ENCODE data around the gene ABCG1. TPM values are rescaled to one million over a fixed set of nuclear protein-coding genes. Genes with fewer than 3 reads are reported as not detected.

The ABCG1 gene
- polyA plus RNA-seq, 1 donor from 2014 or later: 14.2 TPM

DNA sequence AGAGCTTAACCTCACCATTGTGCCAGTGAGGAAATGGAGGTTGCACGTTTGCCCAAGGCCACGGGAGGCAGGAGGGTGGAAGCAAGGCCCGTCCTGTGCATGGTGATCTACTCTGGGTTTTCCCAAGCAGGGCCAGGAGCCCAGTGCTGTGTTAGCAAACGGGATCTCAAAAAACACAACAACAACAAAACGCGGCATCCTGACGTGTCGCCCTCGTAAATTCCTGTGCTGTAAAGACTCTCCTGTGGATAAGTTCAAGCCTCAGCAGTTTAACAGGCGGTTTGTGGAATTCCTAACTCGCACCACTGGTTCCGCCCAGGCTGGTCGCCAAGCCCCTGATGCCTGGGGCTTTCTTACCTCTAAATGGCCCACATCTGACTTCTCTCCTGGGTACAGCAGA lies 57.1 kb downstream of the ABCG1 start:
- no peaks in the 10 kb centered on the region for H3K9me3 ChIP-seq (ENCODE audit: low read length)
- no peak for TF ChIP-seq RAD21 (conservative IDR thresholded peaks at IDR 0.05)
- TF ChIP-seq MXI1 (conservative IDR thresholded peaks at IDR 0.05; ENCODE audit: poor library complexity, severe bottlenecking): no peak
- no peak for TF ChIP-seq EZH2 (IDR thresholded peaks at IDR 0.05; ENCODE audit: borderline replicate concordance, insufficient read depth, low read length, poor library complexity, severe bottlenecking)
- TF ChIP-seq TAF1 (IDR thresholded peaks at IDR 0.05; ENCODE audit: low read depth): no peak
- no peaks in the 10 kb centered on the region for H3K27me3 ChIP-seq (ENCODE audit: insufficient read depth, low read depth, low read length)

DNA sequence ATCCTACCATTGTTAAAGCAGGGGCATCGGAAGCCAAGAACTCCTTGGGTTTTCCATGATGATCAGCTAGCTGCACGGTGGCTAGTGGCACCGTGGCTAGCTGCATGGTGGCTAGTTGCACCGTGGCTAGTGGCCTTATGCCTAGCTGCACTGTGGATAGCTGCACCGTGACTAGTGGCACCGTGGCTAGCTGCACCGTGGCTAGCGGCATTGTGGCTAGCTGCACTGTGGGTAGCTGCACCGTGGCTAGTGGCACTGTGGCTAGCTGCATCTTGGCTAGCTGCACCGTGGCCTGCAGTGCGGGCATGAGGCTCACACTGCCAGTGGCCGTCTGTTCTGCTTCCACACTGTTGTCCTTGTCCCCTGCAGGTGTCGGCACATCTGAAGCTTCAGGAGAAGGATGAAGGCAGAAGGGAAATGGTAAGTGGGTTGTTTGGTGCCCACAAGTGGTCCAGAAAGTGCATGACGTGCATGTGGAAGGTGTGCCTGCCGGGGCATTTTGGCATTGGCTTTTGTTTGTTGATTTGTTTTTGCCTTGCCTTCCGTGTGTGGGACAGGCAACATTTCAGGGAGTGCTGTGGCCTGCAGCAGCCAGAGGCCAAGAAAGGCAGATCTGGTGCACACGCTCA lies 57.7 kb downstream of the ABCG1 start:
- Histone ChIP-seq H3K4me3 (ENCODE audit: low read length) (no peak overlapping the region), H3K79me2 (replicated peaks; ENCODE audit: insufficient read depth, low read length) (no peaks in the 10 kb centered on the region)

More for the DNA sequence above, 57.1 kb downstream of the ABCG1 start:
- Histone ChIP-seq H3K36me3 (ENCODE audit: insufficient read depth, low read length) (no peaks in the 10 kb centered on the region), H3F3A (ENCODE audit: insufficient read depth, low read length, poor library complexity, severe bottlenecking) (no peaks in the 10 kb centered on the region), H3K27ac (ENCODE audit: low read length) (no peak overlapping the region), H3K79me2 (replicated peaks; ENCODE audit: insufficient read depth, low read length) (no peaks in the 10 kb centered on the region), H2AFZ (ENCODE audit: low read depth, low read length) (no peak overlapping the region), H3K4me3 (ENCODE audit: low read length) (no peak overlapping the region), H3K9me2 (ENCODE audit: insufficient read depth, low read length) (no peaks in the 10 kb centered on the region), H4K20me1 (ENCODE audit: insufficient read depth) (no peaks in the 10 kb centered on the region), H3K4me2 (ENCODE audit: low read length) (no peak overlapping the region), H3K9ac (ENCODE audit: low read length) (no peak overlapping the region)

DNA sequence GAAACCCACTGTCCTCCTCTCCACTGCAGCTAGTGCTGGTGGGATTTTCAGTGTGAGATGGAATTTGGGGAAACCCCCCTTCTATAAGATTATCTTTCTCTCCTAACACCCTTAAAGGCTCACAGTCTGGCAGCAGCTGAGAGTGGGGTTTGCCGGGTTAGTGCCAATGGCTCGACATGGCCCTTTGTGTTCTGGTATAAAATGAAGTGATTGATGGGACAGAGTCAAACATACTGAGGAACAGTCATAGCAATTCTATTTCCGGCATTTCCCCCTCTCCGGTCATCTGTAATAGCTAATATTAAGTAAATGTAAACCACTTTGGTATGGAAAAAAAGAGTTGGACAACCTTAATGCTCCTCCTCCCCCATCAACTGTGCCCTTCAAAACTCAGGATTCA lies 58.7 kb downstream of the ABCG1 start:
- Histone ChIP-seq H3K4me2 (ENCODE audit: low read length) (no peak overlapping the region), H3K4me3 (ENCODE audit: low read length) (no peak overlapping the region), H3K9ac (ENCODE audit: low read length) (no peak overlapping the region), H3F3A (ENCODE audit: insufficient read depth, low read length, poor library complexity, severe bottlenecking) (no peaks in the 10 kb centered on the region), H2AFZ (ENCODE audit: low read depth, low read length) (no peak overlapping the region), H3K27me3 (ENCODE audit: insufficient read depth, low read depth, low read length) (no peaks in the 10 kb centered on the region), H3K9me3 (ENCODE audit: low read length) (no peaks in the 10 kb centered on the region), H3K27ac (ENCODE audit: low read length) (no peak overlapping the region), H3K36me3 (ENCODE audit: insufficient read depth, low read length) (no peaks in the 10 kb centered on the region), H4K20me1 (ENCODE audit: insufficient read depth) (no peaks in the 10 kb centered on the region), H3K79me2 (replicated peaks; ENCODE audit: insufficient read depth, low read length) (no peaks in the 10 kb centered on the region), H3K9me2 (ENCODE audit: insufficient read depth, low read length) (no peaks in the 10 kb centered on the region)
- TF ChIP-seq RAD21 (conservative IDR thresholded peaks at IDR 0.05): no peak

More for the DNA sequence above, 57.7 kb downstream of the ABCG1 start:
- Histone ChIP-seq H3K36me3 (ENCODE audit: insufficient read depth, low read length) (no peaks in the 10 kb centered on the region), H2AFZ (ENCODE audit: low read depth, low read length) (no peak overlapping the region), H4K20me1 (ENCODE audit: insufficient read depth) (no peaks in the 10 kb centered on the region), H3F3A (ENCODE audit: insufficient read depth, low read length, poor library complexity, severe bottlenecking) (no peaks in the 10 kb centered on the region), H3K9ac (ENCODE audit: low read length) (no peak overlapping the region), H3K27me3 (ENCODE audit: insufficient read depth, low read depth, low read length) (no peaks in the 10 kb centered on the region), H3K9me3 (ENCODE audit: low read length) (no peaks in the 10 kb centered on the region), H3K4me2 (ENCODE audit: low read length) (no peak overlapping the region), H3K27ac (ENCODE audit: low read length) (no peak overlapping the region), H3K9me2 (ENCODE audit: insufficient read depth, low read length) (no peaks in the 10 kb centered on the region)
- TF ChIP-seq RAD21 (conservative IDR thresholded peaks at IDR 0.05) (peak; percentile 47), EZH2 (IDR thresholded peaks at IDR 0.05; ENCODE audit: borderline replicate concordance, insufficient read depth, low read length, poor library complexity, severe bottlenecking) (no peak), TAF1 (IDR thresholded peaks at IDR 0.05; ENCODE audit: low read depth) (no peak), SMC3 (conservative IDR thresholded peaks at IDR 0.05; ENCODE audit: poor library complexity) (peak; percentile 54), POLR2AphosphoS5 (IDR thresholded peaks at IDR 0.05) (no peak), EP300 (conservative IDR thresholded peaks at IDR 0.05; ENCODE audit: poor library complexity, severe bottlenecking) (no peak)
- TF ChIP-seq, protein P1, sequence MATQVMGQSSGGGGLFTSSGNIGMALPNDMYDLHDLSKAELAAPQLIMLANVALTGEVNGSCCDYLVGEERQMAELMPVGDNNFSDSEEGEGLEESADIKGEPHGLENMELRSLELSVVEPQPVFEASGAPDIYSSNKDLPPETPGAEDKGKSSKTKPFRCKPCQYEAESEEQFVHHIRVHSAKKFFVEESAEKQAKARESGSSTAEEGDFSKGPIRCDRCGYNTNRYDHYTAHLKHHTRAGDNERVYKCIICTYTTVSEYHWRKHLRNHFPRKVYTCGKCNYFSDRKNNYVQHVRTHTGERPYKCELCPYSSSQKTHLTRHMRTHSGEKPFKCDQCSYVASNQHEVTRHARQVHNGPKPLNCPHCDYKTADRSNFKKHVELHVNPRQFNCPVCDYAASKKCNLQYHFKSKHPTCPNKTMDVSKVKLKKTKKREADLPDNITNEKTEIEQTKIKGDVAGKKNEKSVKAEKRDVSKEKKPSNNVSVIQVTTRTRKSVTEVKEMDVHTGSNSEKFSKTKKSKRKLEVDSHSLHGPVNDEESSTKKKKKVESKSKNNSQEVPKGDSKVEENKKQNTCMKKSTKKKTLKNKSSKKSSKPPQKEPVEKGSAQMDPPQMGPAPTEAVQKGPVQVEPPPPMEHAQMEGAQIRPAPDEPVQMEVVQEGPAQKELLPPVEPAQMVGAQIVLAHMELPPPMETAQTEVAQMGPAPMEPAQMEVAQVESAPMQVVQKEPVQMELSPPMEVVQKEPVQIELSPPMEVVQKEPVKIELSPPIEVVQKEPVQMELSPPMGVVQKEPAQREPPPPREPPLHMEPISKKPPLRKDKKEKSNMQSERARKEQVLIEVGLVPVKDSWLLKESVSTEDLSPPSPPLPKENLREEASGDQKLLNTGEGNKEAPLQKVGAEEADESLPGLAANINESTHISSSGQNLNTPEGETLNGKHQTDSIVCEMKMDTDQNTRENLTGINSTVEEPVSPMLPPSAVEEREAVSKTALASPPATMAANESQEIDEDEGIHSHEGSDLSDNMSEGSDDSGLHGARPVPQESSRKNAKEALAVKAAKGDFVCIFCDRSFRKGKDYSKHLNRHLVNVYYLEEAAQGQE (IDR thresholded peaks at IDR 0.05; ENCODE audit: borderline replicate concordance): no peak
